H9 (cell line): ENCODE measurements around the gene TCTN2. TPM values are rescaled to one million over a fixed set of nuclear protein-coding genes. Genes with fewer than 3 reads are reported as not detected.

Source experiments
- DNase-seq: peaks from one replicate; pipeline ENCODE4 v3.0.0-alpha.2; 2017
- H2AFZ ChIP-seq: one replicate; pipeline ENCODE4 v1.6.1; 2013; ENCODE audit warnings: mild to moderate bottlenecking, low read length, control low read depth, moderate library complexity
- H2AK5ac ChIP-seq: 2 replicates; pipeline ENCODE4 v1.6.1; 2013; ENCODE audit warnings: low read length, control low read depth, mixed read lengths; ENCODE audit not compliant: insufficient read length
- H2BK120ac ChIP-seq: one replicate; pipeline ENCODE4 v1.6.1; 2013; ENCODE audit warnings: low read depth, mild to moderate bottlenecking, low read length, control low read depth, inconsistent platforms; ENCODE audit not compliant: poor library complexity, severe bottlenecking
- H2BK12ac ChIP-seq: 2 replicates; pipeline ENCODE4 v1.6.1; 2013; ENCODE audit warnings: low read length, control low read depth, mixed read lengths, low read depth; ENCODE audit not compliant: insufficient read length
- H2BK15ac ChIP-seq: 2 replicates; pipeline ENCODE4 v1.6.1; 2013; ENCODE audit warnings: low read depth, low read length, control low read depth
- H2BK20ac ChIP-seq: one replicate; pipeline ENCODE4 v1.6.1; 2013; ENCODE audit warnings: low read depth, mild to moderate bottlenecking, low read length, control low read depth, inconsistent platforms; ENCODE audit not compliant: poor library complexity, severe bottlenecking
- H2BK5ac ChIP-seq: 2 replicates; pipeline ENCODE4 v1.6.1; 2013; ENCODE audit warnings: low read length, control low read depth, mixed read lengths; ENCODE audit not compliant: insufficient read length
- H3K14ac ChIP-seq: 2 replicates; pipeline ENCODE4 v1.6.1; 2013; ENCODE audit warnings: low read length, control low read depth; ENCODE audit not compliant: insufficient read depth
- H3K18ac ChIP-seq: 2 replicates; pipeline ENCODE4 v1.6.1; 2013; ENCODE audit warnings: low read depth, mild to moderate bottlenecking, mixed read lengths, low read length, control low read depth; ENCODE audit not compliant: insufficient read length
- H3K23ac ChIP-seq: 2 replicates; pipeline ENCODE4 v1.6.1; 2013; ENCODE audit warnings: low read length, control low read depth, mixed read lengths, low read depth; ENCODE audit not compliant: insufficient read length
- H3K23me2 ChIP-seq: 2 replicates; pipeline ENCODE4 v1.6.1; 2013; ENCODE audit warnings: low read depth, mild to moderate bottlenecking, mixed read lengths, low read length, control low read depth; ENCODE audit not compliant: insufficient read length, poor library complexity, severe bottlenecking
- H3K27ac ChIP-seq: 2 replicates; pipeline ENCODE4 v1.5.1; 2013; ENCODE audit warnings: low read length, control low read depth, mixed read lengths, low read depth; ENCODE audit not compliant: insufficient read length
- H3K27me3 ChIP-seq: 2 replicates; pipeline ENCODE4 v1.6.1; 2013; ENCODE audit warnings: low read length, control low read depth, inconsistent platforms; ENCODE audit not compliant: insufficient read depth
- H3K4ac ChIP-seq: 2 replicates; pipeline ENCODE4 v1.6.1; 2013; ENCODE audit warnings: low read depth, mild to moderate bottlenecking, control low read depth, inconsistent platforms, low read length, moderate library complexity
- H3K4me1 ChIP-seq: 2 replicates; pipeline ENCODE4 v1.6.1; 2013; ENCODE audit warnings: low read length, control low read depth, inconsistent platforms; ENCODE audit not compliant: insufficient read depth
- H3K4me2 ChIP-seq: 2 replicates; pipeline ENCODE4 v1.6.1; 2013; ENCODE audit warnings: low read length, control low read depth, mixed read lengths; ENCODE audit not compliant: insufficient read length, insufficient read depth
- H3K56ac ChIP-seq: 2 replicates; pipeline ENCODE4 v1.6.1; 2013; ENCODE audit warnings: low read depth, mild to moderate bottlenecking, mixed read lengths, low read length, control low read depth; ENCODE audit not compliant: insufficient read length
- H3K79me1 ChIP-seq: 2 replicates; pipeline ENCODE4 v1.6.1; 2013; ENCODE audit warnings: low read depth, mild to moderate bottlenecking, moderate library complexity, low read length, control low read depth, inconsistent platforms; ENCODE audit not compliant: insufficient read depth, poor library complexity, severe bottlenecking
- H3K79me2 ChIP-seq: 2 replicates; pipeline ENCODE4 v1.6.1; 2013; ENCODE audit warnings: low read length, control low read depth, inconsistent platforms; ENCODE audit not compliant: insufficient read depth
- H3K9ac ChIP-seq: 2 replicates; pipeline ENCODE4 v1.6.1; 2013; ENCODE audit warnings: low read length, control low read depth, mixed read lengths; ENCODE audit not compliant: insufficient read length; ENCODE audit errors: extremely low read depth
- H3K9me3 ChIP-seq: one replicate; pipeline ENCODE4 v1.6.1; 2013; ENCODE audit warnings: low read depth, low read length, inconsistent platforms; ENCODE audit not compliant: control insufficient read depth
- H3T11ph ChIP-seq: one replicate; pipeline ENCODE4 v1.6.1; 2013; ENCODE audit warnings: mild to moderate bottlenecking, low read length, control low read depth, inconsistent platforms
- H4K20me1 ChIP-seq: one replicate; pipeline ENCODE4 v1.6.1; 2013; ENCODE audit not compliant: control insufficient read depth, insufficient read length, insufficient read depth
- H4K5ac ChIP-seq: 2 replicates; pipeline ENCODE4 v1.6.1; 2013; ENCODE audit warnings: low read depth, mild to moderate bottlenecking, mixed read lengths, low read length, control low read depth; ENCODE audit not compliant: insufficient read length
- H4K8ac ChIP-seq: replicated peaks from 2 replicates; pipeline ENCODE4 v1.6.1; 2013; ENCODE audit warnings: low read length, control low read depth, mixed read lengths, low read depth; ENCODE audit not compliant: insufficient read length
- H4K91ac ChIP-seq: 2 replicates; pipeline ENCODE4 v1.6.1; 2013; ENCODE audit warnings: low read depth, mild to moderate bottlenecking, moderate library complexity, mixed read lengths, low read length, control low read depth; ENCODE audit not compliant: insufficient read length
- H3K27ac Mint-ChIP-seq, 3 experiments: 2 replicates in 2 of 3; 3 replicates in 1 of 3; pipeline ENCODE4 v1.8.0; 2020 to 2021; ENCODE audit warnings: mixed read lengths in 3 of 3, mild to moderate bottlenecking in 1 of 3, moderate library complexity in 1 of 3
- H3K27me3 Mint-ChIP-seq: 2 replicates; pipeline ENCODE4 v1.8.0; 2021; ENCODE audit warnings: low read depth, mild to moderate bottlenecking, moderate library complexity, mixed read lengths
- H3K36me3 Mint-ChIP-seq, 3 experiments: 2 replicates in 2 of 3; 3 replicates in 1 of 3; pipeline ENCODE4 v1.8.0; 2020 to 2021; ENCODE audit warnings: low read depth in 3 of 3, mixed read lengths in 3 of 3; ENCODE audit not compliant: insufficient read depth in 1 of 3
- H3K4me1 Mint-ChIP-seq, 2 experiments: 2 replicates each; pipeline ENCODE4 v1.8.0; 2020; ENCODE audit warnings: mixed read lengths in 2 of 2
- H3K4me3 Mint-ChIP-seq, 2 experiments: 2 replicates in 1 of 2; 3 replicates in 1 of 2; pipeline ENCODE4 v1.8.0; 2020 to 2021; ENCODE audit warnings: mild to moderate bottlenecking in 2 of 2, mixed read lengths in 2 of 2, moderate library complexity in 1 of 2
- H3K9me3 Mint-ChIP-seq, 2 experiments: 2 replicates in 1 of 2; 3 replicates in 1 of 2; pipeline ENCODE4 v1.8.0; 2020; ENCODE audit warnings: mild to moderate bottlenecking in 2 of 2, mixed read lengths in 2 of 2, moderate library complexity in 1 of 2
- WGBS: extraction: QIAGEN DNeasy Blood & Tissue Kit; methylation state at CpG from one replicate; pipeline ENCODE4 v1.1.7; 2013; ENCODE audit warnings: missing lambda C conversion rate, low lambda C conversion rate, mixed read lengths; ENCODE audit not compliant: insufficient read length; ENCODE audit errors: extremely low coverage; 5-methylcytosine and 5-hydroxymethylcytosine counted together
- total RNA-seq: library from RNA; stranded (reverse); gene quantifications from 2 replicates; pipeline ENCODE4 v1.2.1, GENCODE V29; 2021
- TF ChIP-seq, protein P1 (sequence below): fragments of 200-600 bp; sonication (generic); conservative IDR thresholded peaks from 3 replicates; pipeline ENCODE4 v1.8.0; 2021; ENCODE audit warnings: antibody characterized with exemption, mild to moderate bottlenecking

The TCTN2 gene
- total RNA-seq, 1 experiment from 2014 or later, result 7.4 TPM

DNA sequence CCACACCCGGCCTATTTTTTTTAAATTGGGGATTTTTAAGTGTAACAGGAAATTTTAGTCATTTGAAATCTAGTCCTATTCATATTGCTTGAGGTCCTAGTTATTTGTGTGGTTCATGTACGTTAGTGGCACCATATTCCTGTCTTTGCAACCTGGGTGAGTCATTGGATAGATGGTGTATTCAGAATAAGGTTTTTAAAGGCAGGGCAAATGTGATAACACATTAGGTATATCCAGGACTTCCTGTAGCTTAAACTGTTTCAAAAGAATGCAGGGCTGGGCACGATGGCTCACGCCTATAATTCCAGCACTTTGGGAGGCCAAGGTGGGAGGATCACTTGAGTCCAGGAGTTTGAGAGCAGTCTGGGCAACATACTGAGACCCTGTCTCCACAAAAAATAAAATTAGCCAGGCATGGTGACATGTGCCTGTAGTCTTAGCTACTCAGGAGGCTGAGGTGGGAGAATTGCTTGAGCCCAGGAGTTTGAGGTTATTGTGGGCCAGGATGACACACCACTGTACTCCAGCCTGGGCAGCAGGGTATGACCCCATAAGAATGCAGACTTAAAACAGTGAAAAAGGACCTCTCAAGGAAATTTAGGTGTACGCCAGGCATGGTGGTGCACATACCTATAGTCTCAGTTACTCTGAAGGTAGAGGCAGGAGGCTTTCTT, 49.4 kb downstream of the TCTN2 start:
- Mint-ChIP-seq H3K9me3 (no peaks in the 10 kb centered on the region), H3K4me3 (no peak overlapping the region), H3K4me1 (no peaks in the 10 kb centered on the region), H3K36me3 (peaks cover 6 to 52% (median 39%) of the 10 kb centered on the region in 3 experiments; a peak in 6 of 7 replicates), H3K27me3 (no peaks in the 10 kb centered on the region), H3K27ac (no peak overlapping the region; a peak in 1 of 7 replicates)
- no peak overlapping the region for H4K91ac ChIP-seq
- H3K9ac ChIP-seq, result no peak overlapping the region
- no peak overlapping the region for H4K5ac ChIP-seq
- no peak overlapping the region for H2BK5ac ChIP-seq
- no peak overlapping the region for H3K14ac ChIP-seq
- H3K79me2 ChIP-seq, result no peaks in the 10 kb centered on the region; the same call in 1 of the 2 replicates
- no peak overlapping the region for H3K4ac ChIP-seq
- no peak overlapping the region for H2AK5ac ChIP-seq
- H3T11ph ChIP-seq, result no peak overlapping the region
- H3K23me2 ChIP-seq, result no peaks in the 10 kb centered on the region
- H2BK20ac ChIP-seq, result no peak overlapping the region
- no peak for DNase-seq
- no peaks in the 10 kb centered on the region for H3K4me1 ChIP-seq
- TF ChIP-seq, protein P1, sequence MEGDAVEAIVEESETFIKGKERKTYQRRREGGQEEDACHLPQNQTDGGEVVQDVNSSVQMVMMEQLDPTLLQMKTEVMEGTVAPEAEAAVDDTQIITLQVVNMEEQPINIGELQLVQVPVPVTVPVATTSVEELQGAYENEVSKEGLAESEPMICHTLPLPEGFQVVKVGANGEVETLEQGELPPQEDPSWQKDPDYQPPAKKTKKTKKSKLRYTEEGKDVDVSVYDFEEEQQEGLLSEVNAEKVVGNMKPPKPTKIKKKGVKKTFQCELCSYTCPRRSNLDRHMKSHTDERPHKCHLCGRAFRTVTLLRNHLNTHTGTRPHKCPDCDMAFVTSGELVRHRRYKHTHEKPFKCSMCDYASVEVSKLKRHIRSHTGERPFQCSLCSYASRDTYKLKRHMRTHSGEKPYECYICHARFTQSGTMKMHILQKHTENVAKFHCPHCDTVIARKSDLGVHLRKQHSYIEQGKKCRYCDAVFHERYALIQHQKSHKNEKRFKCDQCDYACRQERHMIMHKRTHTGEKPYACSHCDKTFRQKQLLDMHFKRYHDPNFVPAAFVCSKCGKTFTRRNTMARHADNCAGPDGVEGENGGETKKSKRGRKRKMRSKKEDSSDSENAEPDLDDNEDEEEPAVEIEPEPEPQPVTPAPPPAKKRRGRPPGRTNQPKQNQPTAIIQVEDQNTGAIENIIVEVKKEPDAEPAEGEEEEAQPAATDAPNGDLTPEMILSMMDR, result no peak
- H3K18ac ChIP-seq, result no peak overlapping the region
- H3K27me3 ChIP-seq, result no peaks in the 10 kb centered on the region
- H3K79me1 ChIP-seq, result no peaks in the 10 kb centered on the region
- H3K56ac ChIP-seq, result no peak overlapping the region
- no peak overlapping the region for H4K8ac ChIP-seq
- H3K23ac ChIP-seq, result no peak overlapping the region
- whole genome bisulfite sequencing, result no CpG with 5 or more reads among the region's 5 CpGs
- H2BK12ac ChIP-seq, result no peak overlapping the region
- H2BK120ac ChIP-seq, result no peak overlapping the region
- H3K27ac ChIP-seq, result no peak overlapping the region
- no peaks in the 10 kb centered on the region for H3K9me3 ChIP-seq
- no peaks in the 10 kb centered on the region for H4K20me1 ChIP-seq
- H3K4me2 ChIP-seq, result no peak overlapping the region
- H2AFZ ChIP-seq, result no peak overlapping the region
- H2BK15ac ChIP-seq, result no peak overlapping the region
